Endodermal cell (in vitro differentiated cells): ENCODE data around the gene CYTH2. TPM values are rescaled to one million over a fixed set of nuclear protein-coding genes. Genes with fewer than 3 reads are reported as not detected.
"Not testable (repeated sequence)": the region's sequence is repeated elsewhere in the genome, so short reads cannot be mapped to it uniquely, and the experiment has no call there.

Experiments used
- DNase-seq: peaks from one replicate; pipeline ENCODE4 v3.0.0-alpha.2; 2017
- H3K27ac ChIP-seq: 2 replicates; pipeline ENCODE4 v1.5.1; 2013; ENCODE audit warnings: mild to moderate bottlenecking, low read depth, low read length, moderate library complexity
- H3K27me3 ChIP-seq: 2 replicates; pipeline ENCODE4 v1.6.1; 2013; ENCODE audit warnings: mild to moderate bottlenecking, low read length, moderate library complexity; ENCODE audit not compliant: insufficient read depth, control insufficient read depth, poor library complexity, severe bottlenecking
- H3K36me3 ChIP-seq: 2 replicates; pipeline ENCODE4 v1.7.0; 2013; ENCODE audit warnings: mild to moderate bottlenecking, low read length, moderate library complexity; ENCODE audit not compliant: control insufficient read depth, insufficient read depth
- H3K4me1 ChIP-seq: one replicate; pipeline ENCODE4 v1.7.0; 2013; ENCODE audit warnings: low read length; ENCODE audit not compliant: control insufficient read depth, insufficient read depth
- H3K4me3 ChIP-seq: 2 replicates; pipeline ENCODE4 v1.5.1; 2013; ENCODE audit warnings: mild to moderate bottlenecking, low read length, moderate library complexity
- H3K9ac ChIP-seq: 2 replicates; pipeline ENCODE4 v1.6.1; 2013; ENCODE audit warnings: mild to moderate bottlenecking, low read length, moderate library complexity; ENCODE audit not compliant: poor library complexity, severe bottlenecking; ENCODE audit errors: extremely low read depth
- H3K9me3 ChIP-seq: 2 replicates; pipeline ENCODE4 v1.6.1; 2013; ENCODE audit warnings: mild to moderate bottlenecking, low read length, moderate library complexity; ENCODE audit not compliant: control insufficient read depth
- H3K27ac Mint-ChIP-seq: 2 replicates; pipeline ENCODE4 v1.8.0; 2020; ENCODE audit warnings: mixed read lengths
- H3K27me3 Mint-ChIP-seq: 2 replicates; pipeline ENCODE4 v1.8.0; 2021; ENCODE audit warnings: mild to moderate bottlenecking, mixed read lengths; ENCODE audit not compliant: insufficient read depth
- H3K36me3 Mint-ChIP-seq: 2 replicates; pipeline ENCODE4 v1.8.0; 2020; ENCODE audit warnings: low read depth, mixed read lengths
- H3K4me1 Mint-ChIP-seq: 2 replicates; pipeline ENCODE4 v1.8.0; 2020; ENCODE audit warnings: mixed read lengths
- H3K4me3 Mint-ChIP-seq: 2 replicates; pipeline ENCODE4 v1.8.0; 2020; ENCODE audit warnings: mild to moderate bottlenecking, moderate library complexity, mixed read lengths
- H3K9me3 Mint-ChIP-seq: 2 replicates; pipeline ENCODE4 v1.8.0; 2020; ENCODE audit warnings: mild to moderate bottlenecking, mixed read lengths
- WGBS, 2 experiments: methylation state at CpG; one replicate each; pipeline versions ENCODE4 v1.1.5 to v1.1.7; 2013; ENCODE audit warnings: missing lambda C conversion rate in 2 of 2, mixed read lengths in 1 of 2; ENCODE audit not compliant: insufficient coverage in 1 of 2, insufficient read length in 1 of 2; 5-methylcytosine and 5-hydroxymethylcytosine counted together
- total RNA-seq, 2 donors: library from RNA; stranded (reverse); fragmentation: NEBNext Ultra II Directional in 1 of 2; extraction: Animal tissue kit (Norgen Biotek cat#: 25700) in 1 of 2; gene quantifications; 2 replicates in 1 of 2; 3 replicates in 1 of 2; pipeline ENCODE4 v1.2.1, GENCODE V29; 2021
- TF ChIP-seq, protein P1 (sequence below): fragments of 200-600 bp; sonication (generic); conservative IDR thresholded peaks from 2 replicates; pipeline ENCODE4 v1.5.0; 2021; ENCODE audit warnings: antibody characterized with exemption, mild to moderate bottlenecking

The CYTH2 gene
- total RNA-seq, 2 donors from 2014 or later = 106 to 133 TPM

DNA sequence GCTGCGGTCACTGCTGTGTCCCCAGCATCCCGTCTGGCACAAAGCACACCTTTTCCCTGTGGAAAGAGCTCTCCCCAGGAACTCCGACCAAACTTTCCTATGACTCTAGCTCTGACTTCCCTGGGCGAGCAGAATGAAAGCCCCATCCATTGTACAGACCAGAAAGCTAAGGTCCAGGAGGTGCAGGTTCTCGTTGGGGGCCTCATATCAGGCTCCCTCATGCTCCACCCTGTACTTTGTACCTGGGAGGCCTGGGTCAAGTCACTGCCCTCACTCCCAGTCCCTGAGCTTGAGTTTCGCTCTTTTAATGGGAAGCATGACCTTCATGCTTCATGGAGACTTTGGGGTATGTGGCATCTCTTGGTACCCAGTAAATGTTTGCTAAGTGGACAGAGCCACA lies 18.4 kb downstream of the CYTH2 start:
- Mint-ChIP-seq H3K27ac (no peak overlapping the region), H3K36me3 (peaks cover 21% of the 10 kb centered on the region), H3K4me1 (peaks cover 7% of the 10 kb centered on the region), H3K9me3 (no peaks in the 10 kb centered on the region), H3K4me3 (no peak overlapping the region), H3K27me3 (peaks cover 38% of the 10 kb centered on the region)
- TF ChIP-seq, protein P1, sequence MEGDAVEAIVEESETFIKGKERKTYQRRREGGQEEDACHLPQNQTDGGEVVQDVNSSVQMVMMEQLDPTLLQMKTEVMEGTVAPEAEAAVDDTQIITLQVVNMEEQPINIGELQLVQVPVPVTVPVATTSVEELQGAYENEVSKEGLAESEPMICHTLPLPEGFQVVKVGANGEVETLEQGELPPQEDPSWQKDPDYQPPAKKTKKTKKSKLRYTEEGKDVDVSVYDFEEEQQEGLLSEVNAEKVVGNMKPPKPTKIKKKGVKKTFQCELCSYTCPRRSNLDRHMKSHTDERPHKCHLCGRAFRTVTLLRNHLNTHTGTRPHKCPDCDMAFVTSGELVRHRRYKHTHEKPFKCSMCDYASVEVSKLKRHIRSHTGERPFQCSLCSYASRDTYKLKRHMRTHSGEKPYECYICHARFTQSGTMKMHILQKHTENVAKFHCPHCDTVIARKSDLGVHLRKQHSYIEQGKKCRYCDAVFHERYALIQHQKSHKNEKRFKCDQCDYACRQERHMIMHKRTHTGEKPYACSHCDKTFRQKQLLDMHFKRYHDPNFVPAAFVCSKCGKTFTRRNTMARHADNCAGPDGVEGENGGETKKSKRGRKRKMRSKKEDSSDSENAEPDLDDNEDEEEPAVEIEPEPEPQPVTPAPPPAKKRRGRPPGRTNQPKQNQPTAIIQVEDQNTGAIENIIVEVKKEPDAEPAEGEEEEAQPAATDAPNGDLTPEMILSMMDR = no peak
- Histone ChIP-seq H3K36me3 (no peaks in the 10 kb centered on the region), H3K27ac (no peak overlapping the region), H3K9me3 (no peaks in the 10 kb centered on the region), H3K4me3 (no peak overlapping the region), H3K27me3 (peaks cover 11% of the 10 kb centered on the region), H3K9ac (no peak overlapping the region), H3K4me1 (no peaks in the 10 kb centered on the region)
- 89 to 100% methylated on average over 5 to 6 of the region's 6 CpGs for WGBS, 2 experiments
- DNase-seq = no peak

DNA sequence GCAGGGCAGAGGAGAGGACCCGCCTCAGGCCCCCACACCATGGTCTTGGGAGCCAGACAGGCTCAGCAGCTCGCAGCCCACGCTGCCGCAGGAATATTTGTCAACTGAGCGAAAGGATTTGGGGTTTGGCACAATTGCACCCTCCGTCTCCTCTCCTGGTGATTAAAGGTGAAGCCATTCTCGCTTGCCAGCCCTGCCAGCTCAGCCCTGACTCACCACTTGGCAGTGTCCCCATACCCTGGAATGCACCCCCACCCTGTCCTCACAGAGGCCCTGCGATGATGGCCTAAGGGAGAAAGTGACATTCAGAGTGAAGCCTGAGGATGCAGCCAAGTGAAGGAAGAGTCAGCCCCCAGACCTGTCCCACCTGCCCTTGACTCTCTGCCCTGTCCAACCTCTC lies 18.8 kb downstream of the CYTH2 start:
- H3K9me3 ChIP-seq = no peaks in the 10 kb centered on the region
- WGBS, 2 experiments = 90% methylated on average over 8 of the region's 8 CpGs; no CpG with 5 or more reads in 1 of the 2 experiments
- H3K9ac ChIP-seq = no peak overlapping the region
- peaks cover 21% of the 10 kb centered on the region for H3K36me3 Mint-ChIP-seq
- H3K27ac Mint-ChIP-seq = no peak overlapping the region
- TF ChIP-seq, protein P1 = no peak
- H3K4me1 ChIP-seq = no peaks in the 10 kb centered on the region
- peaks cover 38% of the 10 kb centered on the region for H3K27me3 Mint-ChIP-seq
- DNase-seq = no peak
- H3K9me3 Mint-ChIP-seq = no peaks in the 10 kb centered on the region
- no peak overlapping the region for H3K4me3 ChIP-seq
- H3K4me3 Mint-ChIP-seq = no peak overlapping the region
- no peaks in the 10 kb centered on the region for H3K36me3 ChIP-seq
- no peak overlapping the region for H3K27ac ChIP-seq
- H3K4me1 Mint-ChIP-seq = peaks cover 9% of the 10 kb centered on the region
- H3K27me3 ChIP-seq = peaks cover 11% of the 10 kb centered on the region

DNA sequence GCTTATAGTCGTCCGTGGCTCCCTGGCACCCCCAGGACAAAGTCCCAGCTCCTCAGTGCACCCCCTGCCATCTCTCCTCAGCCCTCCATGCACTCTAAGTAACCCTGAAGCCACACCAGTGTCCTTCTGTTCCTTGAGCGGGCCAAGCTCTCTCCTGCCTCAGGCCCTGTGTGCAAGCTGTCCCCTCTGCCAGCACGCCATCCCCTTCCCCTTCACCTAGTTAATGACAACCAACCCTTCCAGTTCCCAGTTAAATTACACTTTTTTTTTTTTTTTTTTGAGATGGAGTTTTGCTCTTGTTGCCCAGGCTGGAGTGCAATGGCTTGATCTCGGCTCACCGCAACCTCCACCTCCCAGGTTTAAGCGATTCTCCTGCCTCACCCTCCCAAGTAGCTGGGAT lies 19.3 kb downstream of the CYTH2 start:
- H3K9me3 Mint-ChIP-seq, H3K9ac ChIP-seq, H3K36me3 ChIP-seq, H3K27ac Mint-ChIP-seq, DNase-seq, H3K27ac ChIP-seq, H3K4me1 Mint-ChIP-seq, H3K9me3 ChIP-seq, H3K4me3 Mint-ChIP-seq, H3K4me1 ChIP-seq, H3K4me3 ChIP-seq: not testable (repeated sequence)
- WGBS, 2 experiments = 94 to 96% methylated on average over 4 to 7 of the region's 7 CpGs
- H3K27me3 ChIP-seq = peaks cover 11% of the 10 kb centered on the region
- Mint-ChIP-seq H3K27me3 (peaks cover 38% of the 10 kb centered on the region), H3K36me3 (peaks cover 19% of the 10 kb centered on the region)

DNA sequence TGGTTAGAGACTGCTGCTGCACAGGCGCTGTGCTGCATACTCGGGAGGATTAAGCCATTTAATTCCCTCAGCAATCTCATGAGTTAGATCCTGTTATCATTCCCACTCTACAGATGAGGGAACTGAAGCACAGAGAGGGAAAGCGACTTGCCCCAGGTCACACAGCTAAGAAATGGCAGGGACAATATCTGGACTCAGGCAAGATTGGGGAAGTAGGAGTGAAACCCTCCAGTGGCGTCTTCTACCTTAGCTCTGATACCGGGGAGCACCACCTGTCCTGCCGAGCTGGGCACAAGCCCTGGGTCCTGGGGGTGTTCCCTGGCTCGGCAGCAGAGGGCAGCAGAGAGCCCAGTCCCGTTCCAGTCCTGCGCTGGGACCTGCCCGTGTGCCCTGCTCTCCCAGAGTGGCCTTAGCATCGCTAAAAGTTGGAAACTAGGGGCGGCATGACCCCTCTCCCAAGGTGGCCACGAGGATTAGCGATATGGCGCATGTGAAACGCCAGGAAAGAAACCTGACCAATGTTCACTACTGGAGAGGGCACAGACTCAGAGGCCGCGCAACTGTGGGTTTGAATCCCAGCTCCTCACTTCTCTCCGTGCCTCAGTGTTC lies 20.5 kb downstream of the CYTH2 start:
- no peak overlapping the region for H3K4me3 ChIP-seq
- no peak overlapping the region for H3K27ac Mint-ChIP-seq
- no peaks in the 10 kb centered on the region for H3K9me3 ChIP-seq
- no peaks in the 10 kb centered on the region for H3K36me3 ChIP-seq
- no peaks in the 10 kb centered on the region for H3K4me1 ChIP-seq
- H3K4me3 Mint-ChIP-seq = no peak overlapping the region
- H3K9me3 Mint-ChIP-seq = no peaks in the 10 kb centered on the region
- peaks cover 44% of the 10 kb centered on the region for H3K27me3 Mint-ChIP-seq
- 30 to 35% methylated on average over 16 to 19 of the region's 19 CpGs for WGBS, 2 experiments
- TF ChIP-seq, protein P1 = peak; percentile 98
- H3K36me3 Mint-ChIP-seq = peaks cover 11% of the 10 kb centered on the region
- DNase-seq = peak; percentile 97
- H3K27me3 ChIP-seq = peaks cover 11% of the 10 kb centered on the region
- no peak overlapping the region for H3K9ac ChIP-seq
- H3K4me1 Mint-ChIP-seq = peaks cover 9% of the 10 kb centered on the region
- no peak overlapping the region for H3K27ac ChIP-seq
